ENCODE data around the gene LRMDA. TPM values are rescaled to one million over a fixed set of nuclear protein-coding genes. Genes with fewer than 3 reads are reported as not detected.

LRMDA gene
- total RNA-seq, 4 donors from 2014 or later: 2.2 to 7.8 (median 4.5) TPM

- in situ Hi-C loops (cut with MboI; ENCODE audit: low pct_ligation_motif_present in 1 of 4, low pct_unique_long_range_greater_than_20kb in 1 of 4, low sequenced_read_pairs in 3 of 4) (no loop called here), intact Hi-C loops (cut with DNase I; ENCODE audit: low total_unique reads) (no loop called here)
- peaks cover 0 to 10% (median 0%) of the 10 kb centered on the region in 4 donors for H3K4me1 ChIP-seq
- H3K4me3 ChIP-seq: no peak overlapping the region
- no peaks in the 10 kb centered on the region for H3K36me3 ChIP-seq
- H3K27ac ChIP-seq: no peak overlapping the region
- DNase-seq: no peak
- no peaks in the 10 kb centered on the region for H3K27me3 ChIP-seq
- 45 to 67% methylated on average over 1 of the region's 1 CpG for WGBS, 2 donors (ENCODE audit: low coverage in 1 of 2)
- TF ChIP-seq CTCF (IDR thresholded peaks at IDR 0.05) (no peak), POLR2A (IDR thresholded peaks at IDR 0.05) (no peak), POLR2AphosphoS5 (IDR thresholded peaks at IDR 0.05) (no peak), EP300 (IDR thresholded peaks at IDR 0.05; ENCODE audit: low read depth) (no peak)
- no peaks in the 10 kb centered on the region for H3K9me3 ChIP-seq
Measured at GRCh38 chr10:76286536-76286935, 855.1 kb downstream of the LRMDA start.

- H3K4me1 ChIP-seq: peaks cover 0 to 5% (median 0%) of the 10 kb centered on the region in 4 donors
- H3K36me3 ChIP-seq: no peaks in the 10 kb centered on the region
- in situ Hi-C loops (cut with MboI; ENCODE audit: low pct_ligation_motif_present in 1 of 4, low pct_unique_long_range_greater_than_20kb in 1 of 4, low sequenced_read_pairs in 3 of 4) (no loop called here), intact Hi-C loops (cut with DNase I; ENCODE audit: low total_unique reads) (no loop called here)
- H3K4me3 ChIP-seq: no peak overlapping the region
- H3K9me3 ChIP-seq: no peaks in the 10 kb centered on the region
- TF ChIP-seq EP300 (IDR thresholded peaks at IDR 0.05; ENCODE audit: low read depth) (no peak), CTCF (IDR thresholded peaks at IDR 0.05) (no peak), POLR2AphosphoS5 (IDR thresholded peaks at IDR 0.05) (no peak), POLR2A (IDR thresholded peaks at IDR 0.05) (no peak)
- DNase-seq: no peak
- H3K27ac ChIP-seq: no peak overlapping the region
- no peaks in the 10 kb centered on the region for H3K27me3 ChIP-seq
- WGBS, 2 donors (ENCODE audit: low coverage in 1 of 2): 56 to 61% methylated on average over 3 of the region's 3 CpGs
Measured at GRCh38 chr10:76287856-76288255, 856.4 kb downstream of the LRMDA start.

- TF ChIP-seq CTCF (IDR thresholded peaks at IDR 0.05): no peak
- TF ChIP-seq POLR2A (IDR thresholded peaks at IDR 0.05): no peak
- no peak for TF ChIP-seq POLR2AphosphoS5 (IDR thresholded peaks at IDR 0.05)
- no peak for TF ChIP-seq EP300 (IDR thresholded peaks at IDR 0.05; ENCODE audit: low read depth)
- Histone ChIP-seq H3K4me1 (no peaks in the 10 kb centered on the region), H3K4me3 (no peak overlapping the region), H3K36me3 (no peaks in the 10 kb centered on the region), H3K27me3 (no peaks in the 10 kb centered on the region), H3K9me3 (no peaks in the 10 kb centered on the region), H3K27ac (no peak overlapping the region)
- intact Hi-C loops (cut with DNase I; ENCODE audit: low total_unique reads) (no loop called here), in situ Hi-C loops (cut with MboI; ENCODE audit: low pct_ligation_motif_present in 1 of 4, low pct_unique_long_range_greater_than_20kb in 1 of 4, low sequenced_read_pairs in 3 of 4) (no loop called here)
- no peak for DNase-seq
Measured at GRCh38 chr10:76291175-76291574, 859.8 kb downstream of the LRMDA start.

GRCh38 chr10:76291885-76292284 lies 860.5 kb downstream of the LRMDA start:
- 74 to 77% methylated on average over 3 to 4 of the region's 4 CpGs for WGBS, 2 donors (ENCODE audit: low coverage in 1 of 2)
- in situ Hi-C loops (cut with MboI; ENCODE audit: low pct_ligation_motif_present in 1 of 4, low pct_unique_long_range_greater_than_20kb in 1 of 4, low sequenced_read_pairs in 3 of 4): no loop called here
- TF ChIP-seq EP300 (IDR thresholded peaks at IDR 0.05; ENCODE audit: low read depth) (no peak), POLR2AphosphoS5 (IDR thresholded peaks at IDR 0.05) (no peak), POLR2A (IDR thresholded peaks at IDR 0.05) (no peak), CTCF (IDR thresholded peaks at IDR 0.05) (no peak)

More at GRCh38 chr10:76291885-76292284, 860.5 kb downstream of the LRMDA start:
- Histone ChIP-seq H3K36me3 (no peaks in the 10 kb centered on the region), H3K9me3 (no peaks in the 10 kb centered on the region), H3K27me3 (no peaks in the 10 kb centered on the region), H3K4me3 (no peak overlapping the region), H3K4me1 (no peaks in the 10 kb centered on the region), H3K27ac (no peak overlapping the region)
- no peak for DNase-seq
- intact Hi-C loops (cut with DNase I; ENCODE audit: low total_unique reads): no loop called here

Data from transverse colon (tissue), 4 donors.